Glutamatergic neuron (in vitro differentiated cells): ENCODE data around the gene SALL1. TPM values are rescaled to one million over a fixed set of nuclear protein-coding genes. Genes with fewer than 3 reads are reported as not detected.

Experiments
- DNase-seq: peaks from one replicate; pipeline ENCODE4 v3.0.0; 2022
- H3K27ac Mint-ChIP-seq: one replicate; pipeline ENCODE4 v1.8.0; 2020; ENCODE audit warnings: mild to moderate bottlenecking, mixed read lengths, inconsistent platforms; ENCODE audit not compliant: unreplicated experiment
- H3K27me3 Mint-ChIP-seq: one replicate; pipeline ENCODE4 v1.8.0; 2020; ENCODE audit warnings: mild to moderate bottlenecking, moderate library complexity, mixed read lengths, inconsistent platforms; ENCODE audit not compliant: unreplicated experiment
- H3K36me3 Mint-ChIP-seq: one replicate; pipeline ENCODE4 v1.8.0; 2020; ENCODE audit warnings: mild to moderate bottlenecking, mixed read lengths, inconsistent platforms; ENCODE audit not compliant: unreplicated experiment
- H3K4me1 Mint-ChIP-seq: one replicate; pipeline ENCODE4 v1.8.0; 2020; ENCODE audit warnings: mild to moderate bottlenecking, low read depth, mixed read lengths, inconsistent platforms; ENCODE audit not compliant: unreplicated experiment
- H3K4me3 Mint-ChIP-seq: one replicate; pipeline ENCODE4 v1.8.0; 2020; ENCODE audit warnings: mild to moderate bottlenecking, mixed read lengths, inconsistent platforms; ENCODE audit not compliant: unreplicated experiment
- H3K9me3 Mint-ChIP-seq: one replicate; pipeline ENCODE4 v1.8.0; 2020; ENCODE audit warnings: mild to moderate bottlenecking, moderate library complexity, mixed read lengths, inconsistent platforms; ENCODE audit not compliant: unreplicated experiment
- total RNA-seq: library from RNA; stranded (reverse); fragmentation: NEBNext Ultra II Directional; extraction: Animal tissue kit (Norgen Biotek cat#: 25700); gene quantifications from one replicate; pipeline ENCODE4 v1.2.1, GENCODE V29; 2021; ENCODE audit not compliant: unreplicated experiment
- TF ChIP-seq, protein P1 (sequence below): fragments of 200-600 bp; sonication (generic); IDR thresholded peaks from one replicate; pipeline ENCODE4 v1.5.0; 2021; ENCODE audit not compliant: partially characterized antibody, unreplicated experiment

SALL1 gene
- total RNA-seq, 1 donor from 2014 or later, result 35.7 TPM

DNA sequence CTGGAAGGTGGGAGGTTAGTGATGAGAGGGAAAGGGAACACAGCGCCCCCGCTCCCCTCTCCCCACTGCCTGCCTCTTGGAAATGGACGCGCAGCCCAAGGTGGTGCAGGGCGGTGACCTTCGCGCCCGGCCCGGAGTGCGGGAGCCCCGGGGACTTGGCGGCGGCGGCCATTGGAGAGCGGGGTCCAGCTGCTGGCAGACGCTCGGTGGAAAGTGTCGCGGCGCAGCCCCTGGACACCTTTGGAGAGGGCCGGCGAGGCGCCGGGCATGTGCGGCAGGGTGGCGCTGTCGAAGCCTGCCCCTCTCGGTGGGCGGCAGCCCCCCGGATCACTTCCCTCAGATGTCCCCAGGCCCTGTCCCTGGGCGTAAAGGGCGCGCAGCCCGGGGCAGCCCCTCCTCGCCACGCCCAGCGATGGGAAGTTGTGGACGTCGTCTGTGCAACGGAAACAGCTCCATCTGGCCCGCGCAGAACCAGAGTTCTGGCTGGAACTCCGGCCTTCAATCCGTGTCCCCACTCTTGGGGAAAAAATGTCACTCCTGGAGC is 16.7 kb downstream of the SALL1 start:
- DNase-seq, result peak; percentile 74
- Mint-ChIP-seq H3K27ac (peak overlapping the region; percentile 89), H3K27me3 (peaks cover 5% of the 10 kb centered on the region), H3K9me3 (peaks cover 3% of the 10 kb centered on the region), H3K4me3 (peak overlapping the region; percentile 91), H3K4me1 (peaks cover 25% of the 10 kb centered on the region), H3K36me3 (peaks cover 9% of the 10 kb centered on the region)
- TF ChIP-seq, protein P1, sequence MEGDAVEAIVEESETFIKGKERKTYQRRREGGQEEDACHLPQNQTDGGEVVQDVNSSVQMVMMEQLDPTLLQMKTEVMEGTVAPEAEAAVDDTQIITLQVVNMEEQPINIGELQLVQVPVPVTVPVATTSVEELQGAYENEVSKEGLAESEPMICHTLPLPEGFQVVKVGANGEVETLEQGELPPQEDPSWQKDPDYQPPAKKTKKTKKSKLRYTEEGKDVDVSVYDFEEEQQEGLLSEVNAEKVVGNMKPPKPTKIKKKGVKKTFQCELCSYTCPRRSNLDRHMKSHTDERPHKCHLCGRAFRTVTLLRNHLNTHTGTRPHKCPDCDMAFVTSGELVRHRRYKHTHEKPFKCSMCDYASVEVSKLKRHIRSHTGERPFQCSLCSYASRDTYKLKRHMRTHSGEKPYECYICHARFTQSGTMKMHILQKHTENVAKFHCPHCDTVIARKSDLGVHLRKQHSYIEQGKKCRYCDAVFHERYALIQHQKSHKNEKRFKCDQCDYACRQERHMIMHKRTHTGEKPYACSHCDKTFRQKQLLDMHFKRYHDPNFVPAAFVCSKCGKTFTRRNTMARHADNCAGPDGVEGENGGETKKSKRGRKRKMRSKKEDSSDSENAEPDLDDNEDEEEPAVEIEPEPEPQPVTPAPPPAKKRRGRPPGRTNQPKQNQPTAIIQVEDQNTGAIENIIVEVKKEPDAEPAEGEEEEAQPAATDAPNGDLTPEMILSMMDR, result no peak

DNA sequence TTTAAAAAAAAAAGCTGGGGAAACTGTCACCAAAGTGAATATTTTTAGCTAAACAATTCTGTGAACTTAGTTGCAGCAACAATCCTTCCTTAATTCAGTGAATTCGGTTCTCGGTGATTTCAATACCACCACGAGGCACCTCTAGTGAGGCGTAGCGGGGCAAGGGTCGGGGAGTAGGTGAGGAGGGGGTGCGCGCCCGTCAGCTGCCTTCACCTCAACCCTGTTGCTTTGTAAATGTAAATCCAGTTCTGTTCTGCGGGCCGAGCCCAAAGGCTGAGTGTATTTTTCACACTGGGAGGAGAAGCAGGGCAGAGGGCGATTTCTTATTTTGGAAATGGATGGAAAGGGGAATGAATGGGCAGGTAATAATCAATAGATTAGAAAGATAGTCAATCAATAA is 17.4 kb downstream of the SALL1 start:
- Mint-ChIP-seq H3K36me3 (peaks cover 2% of the 10 kb centered on the region), H3K4me3 (peak overlapping the region; percentile 91), H3K4me1 (peaks cover 25% of the 10 kb centered on the region), H3K27me3 (peaks cover 5% of the 10 kb centered on the region), H3K9me3 (peaks cover 3% of the 10 kb centered on the region), H3K27ac (peak overlapping the region; percentile 89)
- TF ChIP-seq, protein P1, result no peak
- no peak for DNase-seq

DNA sequence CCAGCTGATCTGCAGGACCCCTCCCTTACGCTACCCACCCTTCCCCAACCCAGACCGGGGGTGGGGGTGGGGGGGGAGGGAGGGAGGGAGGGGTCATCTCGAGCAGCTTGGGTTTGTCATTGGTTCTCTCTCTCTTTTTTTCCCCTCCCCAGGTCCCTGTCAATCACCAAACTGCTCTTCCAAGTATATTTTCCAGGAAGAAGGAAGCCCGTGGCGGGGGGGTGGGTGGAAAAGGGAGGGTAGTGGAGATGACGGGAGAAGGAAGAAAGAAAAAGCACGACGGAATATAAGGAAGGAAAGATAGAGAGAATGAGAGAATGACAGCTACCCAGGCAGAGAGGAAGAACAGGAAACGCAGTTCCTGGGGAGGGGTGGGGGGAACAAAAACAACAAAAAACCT is 17.9 kb downstream of the SALL1 start:
- Mint-ChIP-seq H3K36me3 (no peaks in the 10 kb centered on the region), H3K27ac (peak overlapping the region; percentile 68)

DNA sequence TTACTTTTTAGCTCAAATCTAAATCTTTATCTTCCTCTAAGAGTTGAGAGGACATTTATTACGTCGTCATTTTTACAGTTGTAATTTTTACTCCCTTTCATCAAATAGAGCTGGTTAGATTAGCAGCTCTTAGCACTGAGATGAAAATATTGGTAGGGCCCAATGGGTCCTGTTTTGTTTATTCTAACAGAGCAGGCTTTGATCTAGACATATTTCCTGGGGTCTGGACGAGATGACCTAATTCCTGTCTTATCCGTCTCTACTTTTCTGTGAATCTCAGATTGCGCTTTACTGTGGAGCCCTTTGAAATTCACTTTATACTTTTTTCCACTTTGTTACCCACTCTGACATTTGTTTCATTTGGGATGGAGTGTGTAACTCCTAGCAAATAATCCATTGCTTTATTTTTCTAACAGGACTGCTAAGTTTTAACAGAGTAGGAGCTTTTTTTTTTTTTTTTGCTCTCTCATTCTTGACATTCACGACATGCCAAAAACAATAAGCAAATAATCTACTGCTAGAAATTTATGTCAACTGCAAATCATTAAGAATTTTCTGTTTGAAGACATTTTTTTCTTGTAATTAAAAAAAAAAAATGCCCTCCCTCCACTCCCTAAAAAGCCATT is 18.5 kb downstream of the SALL1 start:
- H3K36me3 Mint-ChIP-seq, result no peaks in the 10 kb centered on the region
- DNase-seq, result no peak
- no peak overlapping the region for H3K27ac Mint-ChIP-seq
- H3K9me3 Mint-ChIP-seq, result peaks cover 3% of the 10 kb centered on the region
- H3K4me3 Mint-ChIP-seq, result no peak overlapping the region
- H3K4me1 Mint-ChIP-seq, result peaks cover 20% of the 10 kb centered on the region
- H3K27me3 Mint-ChIP-seq, result peaks cover 7% of the 10 kb centered on the region
- TF ChIP-seq, protein P1, result no peak

More for the DNA sequence above, 17.9 kb downstream of the SALL1 start:
- H3K27me3 Mint-ChIP-seq, result peaks cover 7% of the 10 kb centered on the region
- no peak for DNase-seq
- peak overlapping the region; percentile 91 for H3K4me3 Mint-ChIP-seq
- peaks cover 3% of the 10 kb centered on the region for H3K9me3 Mint-ChIP-seq
- TF ChIP-seq, protein P1, result no peak
- H3K4me1 Mint-ChIP-seq, result peaks cover 20% of the 10 kb centered on the region

DNA sequence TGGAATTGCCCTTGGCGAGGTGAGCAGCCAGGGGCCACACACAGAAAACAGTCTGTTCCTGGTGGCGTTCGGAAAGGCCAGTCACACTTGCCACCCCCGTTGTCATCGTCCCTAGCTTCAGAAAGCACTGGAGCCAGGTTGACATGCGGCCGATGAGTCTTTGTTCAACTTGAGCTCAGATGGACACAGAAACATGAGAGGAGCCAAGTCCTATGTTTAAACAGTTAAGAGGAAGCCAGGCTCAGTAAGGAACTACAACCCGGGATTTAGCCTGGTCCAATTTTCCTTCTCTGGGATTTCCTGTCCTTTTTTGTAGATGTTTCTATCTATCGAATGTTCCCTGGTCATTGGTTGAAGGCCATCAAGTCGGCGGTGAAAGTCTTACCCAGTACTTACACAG is 19.5 kb downstream of the SALL1 start:
- Mint-ChIP-seq H3K4me1 (peaks cover 19% of the 10 kb centered on the region), H3K4me3 (no peak overlapping the region), H3K27ac (no peak overlapping the region), H3K9me3 (peaks cover 3% of the 10 kb centered on the region), H3K27me3 (peaks cover 7% of the 10 kb centered on the region), H3K36me3 (no peaks in the 10 kb centered on the region)
- DNase-seq, result no peak
- TF ChIP-seq, protein P1, result no peak
